Measurements from ENCODE around the gene SLC17A7.
"Not testable (repeated sequence)": the region's sequence is repeated elsewhere in the genome, so short reads cannot be mapped to it uniquely, and the experiment has no call there.

The SLC17A7 gene

GRCh38 chr19:49469828-49470614, 28.7 kb upstream of the SLC17A7 start:
- FAIRE-seq: no peak

GRCh38 chr19:49468746-49469447, 27.6 kb upstream of the SLC17A7 start:
- no peak for FAIRE-seq

DNA sequence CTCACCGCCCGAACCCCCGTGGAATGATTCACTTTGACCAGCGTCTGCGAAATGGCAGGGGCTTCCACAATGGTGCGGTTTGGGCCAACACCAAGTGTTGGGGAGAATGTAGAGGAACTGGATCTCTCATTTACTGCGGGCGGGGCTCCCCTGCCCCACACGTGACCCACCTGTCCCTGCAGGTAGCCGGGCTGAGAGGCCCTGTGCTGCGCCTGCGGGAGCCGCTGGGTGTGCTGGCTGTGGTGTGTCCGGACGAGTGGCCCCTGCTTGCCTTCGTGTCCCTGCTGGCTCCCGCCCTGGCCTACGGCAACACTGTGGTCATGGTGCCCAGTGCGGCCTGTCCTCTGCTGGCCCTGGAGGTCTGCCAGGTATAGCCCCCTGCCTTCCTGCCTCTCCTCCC, 26.9 kb upstream of the SLC17A7 start:
- FAIRE-seq: no peak

DNA sequence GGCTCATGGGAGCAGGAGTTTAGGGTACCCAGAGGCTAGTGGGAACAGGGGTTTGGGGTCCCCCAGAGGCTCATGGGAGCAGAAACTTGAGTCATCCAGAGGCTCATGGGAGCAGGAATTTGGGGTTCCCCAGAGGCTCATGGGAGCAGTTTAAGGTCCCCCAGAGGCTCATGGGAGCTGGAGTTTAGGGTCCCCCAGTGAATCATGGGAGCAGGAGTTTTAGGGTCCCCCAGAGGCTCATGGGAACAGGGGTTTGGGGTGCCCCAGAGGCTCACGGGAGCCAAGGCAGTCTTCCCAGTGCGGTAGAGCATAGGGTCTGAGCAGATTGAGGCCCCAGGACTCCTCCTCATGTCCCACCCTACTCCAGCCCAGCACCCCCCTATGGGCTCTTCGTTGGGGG, 24.0 kb upstream of the SLC17A7 start:
- FAIRE-seq: no peak

- no peak for FAIRE-seq
Observed at GRCh38 chr19:49463960-49464740, 22.8 kb upstream of the SLC17A7 start.

GRCh38 chr19:49462492-49462891, 21.2 kb upstream of the SLC17A7 start:
- no peak for FAIRE-seq

GRCh38 chr19:49461656-49462055, 20.3 kb upstream of the SLC17A7 start:
- FAIRE-seq: no peak

- not testable (repeated sequence) for FAIRE-seq
Observed at GRCh38 chr19:49461130-49461529, 19.8 kb upstream of the SLC17A7 start.

GRCh38 chr19:49459388-49459787, 18.1 kb upstream of the SLC17A7 start:
- no peak for FAIRE-seq

DNA sequence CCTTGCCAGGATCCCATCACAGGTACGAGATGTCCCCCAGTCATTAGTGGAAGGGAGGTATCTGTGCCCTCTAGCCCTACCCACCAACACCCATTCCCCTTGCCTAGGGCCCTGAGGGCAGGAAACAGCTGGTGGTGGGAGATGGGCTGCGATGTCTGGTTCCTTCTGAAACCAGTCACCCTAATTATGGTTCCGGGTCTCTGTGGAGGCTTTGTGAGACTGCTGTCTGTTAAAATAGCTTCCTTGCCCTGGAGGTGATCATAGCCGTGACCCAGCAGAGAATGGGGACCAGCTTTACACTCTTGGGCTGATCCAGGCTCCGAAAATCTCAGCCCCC, 17.2 kb upstream of the SLC17A7 start:
- no peak for FAIRE-seq

GRCh38 chr19:49456326-49456725, 15.0 kb upstream of the SLC17A7 start:
- no peak for FAIRE-seq

DNA sequence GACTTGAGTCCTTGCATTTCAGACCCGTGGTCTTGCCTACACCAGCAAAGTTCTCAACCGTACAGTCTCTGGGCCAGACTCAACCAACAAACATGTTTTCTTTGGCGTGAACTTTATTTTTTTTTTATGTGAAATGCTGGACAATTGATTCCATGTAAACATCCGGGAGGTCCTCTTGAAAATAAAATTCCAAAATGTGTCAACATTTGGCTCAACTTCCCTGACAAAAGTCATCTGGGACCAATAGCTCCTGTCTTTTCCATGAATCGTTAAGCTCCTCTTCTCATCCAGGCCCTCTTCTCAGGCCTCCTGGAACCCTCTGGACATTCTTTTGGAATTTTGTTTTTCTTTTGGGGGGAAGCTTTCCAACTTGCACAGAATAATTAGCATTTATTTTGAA, 14.4 kb upstream of the SLC17A7 start:
- no peak for FAIRE-seq

- FAIRE-seq: no peak
Observed at GRCh38 chr19:49453757-49454240, 12.5 kb upstream of the SLC17A7 start.

GRCh38 chr19:49453013-49453756, 11.9 kb upstream of the SLC17A7 start, which contains the start of gene ALDH16A1:
Gene ALDH16A1 (plus strand): TSS chr19:49453225. CDS start chr19:49453332, 107 bp downstream.
- no peak for FAIRE-seq

GRCh38 chr19:49451430-49452181, 10.3 kb upstream of the SLC17A7 start, which contains the start of gene PIH1D1:
Gene PIH1D1 (minus strand): TSS chr19:49451814. CDS start chr19:49451574, 240 bp downstream.
- peak; percentile 24 for FAIRE-seq

GRCh38 chr19:49450405-49450804, 9.1 kb upstream of the SLC17A7 start:
- FAIRE-seq: no peak

- FAIRE-seq: no peak
Observed at GRCh38 chr19:49448432-49448786, 7.1 kb upstream of the SLC17A7 start.

DNA sequence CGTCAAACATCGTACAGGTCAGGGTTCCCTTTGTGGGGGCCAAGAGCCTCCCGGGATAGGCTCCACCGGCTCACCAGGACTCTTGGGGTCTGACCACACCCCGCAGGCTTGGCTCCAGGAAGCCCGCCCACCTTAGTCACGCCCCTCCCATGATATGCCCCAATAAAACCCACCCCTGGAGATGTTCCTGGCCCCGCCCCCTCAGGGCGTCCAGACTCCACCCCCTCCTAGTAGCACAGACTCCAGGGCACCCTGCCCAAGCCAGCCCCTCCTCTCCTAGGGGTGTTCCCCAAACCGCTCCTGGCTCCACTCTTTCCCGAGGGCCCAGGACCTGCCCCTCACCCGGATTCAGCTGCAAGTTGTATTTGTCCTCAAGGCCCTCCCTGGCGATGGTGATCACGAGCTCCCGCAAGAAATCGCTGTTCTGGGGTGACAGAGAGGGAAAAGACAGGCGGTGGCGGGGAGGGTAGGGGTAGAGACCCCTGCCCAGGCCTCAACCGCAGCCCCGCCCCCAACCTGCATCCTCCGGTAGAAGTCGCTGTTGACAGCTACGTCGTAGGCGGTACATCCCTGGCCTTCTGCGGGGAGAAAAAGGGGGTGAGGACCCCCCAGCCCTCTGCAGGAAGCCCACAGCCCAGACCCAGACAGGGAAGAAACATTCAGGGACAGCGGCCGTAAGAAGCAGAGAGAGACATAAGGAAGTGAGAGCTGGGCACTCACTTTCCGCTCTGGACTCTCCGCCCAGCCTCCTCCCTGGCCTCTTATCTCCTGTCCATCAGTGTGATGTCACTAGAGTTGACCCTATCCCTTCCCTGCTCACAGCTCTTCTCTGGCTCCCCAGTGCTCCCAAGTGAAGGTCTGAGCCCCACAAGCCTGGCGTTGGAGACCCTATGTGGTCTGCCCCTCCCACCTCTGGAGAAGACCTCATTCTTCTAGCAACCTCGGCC, 6.4 kb upstream of the SLC17A7 start:
- FAIRE-seq: no peak

DNA sequence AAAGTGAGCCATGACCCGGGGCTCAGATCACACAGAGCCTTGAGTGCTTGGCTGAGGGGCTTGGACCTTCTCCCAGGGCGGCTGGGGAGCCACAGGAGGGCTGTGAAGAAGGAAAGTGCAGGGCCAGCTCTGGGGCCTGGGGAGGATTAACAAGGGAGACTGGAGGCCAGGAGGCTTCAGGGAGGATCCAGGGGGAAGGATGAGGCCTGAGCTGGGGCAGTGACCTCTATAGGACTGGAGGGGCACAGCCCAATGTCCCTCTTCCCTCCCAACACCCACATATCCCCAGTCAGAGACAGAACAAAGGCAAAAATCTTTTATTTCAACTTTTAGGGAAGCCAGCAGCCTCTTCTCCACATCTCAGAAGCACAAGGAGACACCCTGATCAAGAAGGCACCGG, 4.7 kb upstream of the SLC17A7 start:
- FAIRE-seq: no peak

DNA sequence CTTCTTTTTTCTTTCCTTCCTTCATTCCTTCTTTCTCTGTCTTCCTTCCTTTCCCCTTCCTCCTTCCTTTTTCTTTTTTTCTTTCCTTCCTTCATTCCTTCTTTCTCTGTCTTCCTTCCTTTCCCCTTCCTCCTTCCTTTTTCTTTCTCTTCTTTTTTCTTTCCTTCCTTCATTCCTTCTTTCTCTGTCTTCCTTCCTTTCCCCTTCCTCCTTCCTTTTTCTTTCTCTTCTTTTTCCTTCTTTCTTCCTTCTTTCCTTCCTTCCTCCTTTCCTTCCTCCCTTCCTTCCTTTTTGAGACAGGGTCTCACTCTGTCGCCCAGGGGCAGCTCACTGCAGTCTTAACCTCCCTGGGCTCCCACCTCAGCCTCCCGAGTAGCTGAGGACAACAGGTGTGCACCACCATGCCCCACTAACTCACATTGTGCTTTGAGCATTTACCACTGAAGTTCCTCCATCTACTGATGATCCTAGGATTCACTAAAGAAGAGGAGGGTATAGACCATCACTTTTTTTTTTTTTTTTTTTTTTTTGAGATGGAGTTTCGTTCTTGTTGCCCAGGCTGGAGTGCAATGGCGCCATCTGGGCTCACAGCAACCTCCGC, 2.9 kb upstream of the SLC17A7 start:
- not testable (repeated sequence) for FAIRE-seq
